ENCODE measurements around the gene FOXA1.

DNA sequence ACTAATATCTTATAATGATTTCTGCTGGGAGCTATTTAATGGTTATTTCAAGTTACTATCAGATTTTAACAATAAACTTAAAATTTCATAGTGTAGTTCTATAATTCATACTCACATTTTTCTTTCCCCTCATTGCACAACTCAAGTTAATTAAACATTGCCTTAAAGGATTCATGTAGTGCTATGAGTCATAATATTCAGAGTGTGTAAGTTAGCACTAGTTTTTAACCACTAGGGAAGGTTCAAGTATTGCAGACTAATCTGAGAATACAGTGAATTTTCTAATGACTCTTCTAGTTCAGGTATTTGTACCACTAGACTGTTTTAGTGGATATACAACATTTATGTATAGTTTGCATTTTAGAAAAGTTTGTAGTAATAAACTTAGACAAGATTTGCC lies 49.9 kb downstream of the FOXA1 start:
- TF ChIP-seq, protein P1, sequence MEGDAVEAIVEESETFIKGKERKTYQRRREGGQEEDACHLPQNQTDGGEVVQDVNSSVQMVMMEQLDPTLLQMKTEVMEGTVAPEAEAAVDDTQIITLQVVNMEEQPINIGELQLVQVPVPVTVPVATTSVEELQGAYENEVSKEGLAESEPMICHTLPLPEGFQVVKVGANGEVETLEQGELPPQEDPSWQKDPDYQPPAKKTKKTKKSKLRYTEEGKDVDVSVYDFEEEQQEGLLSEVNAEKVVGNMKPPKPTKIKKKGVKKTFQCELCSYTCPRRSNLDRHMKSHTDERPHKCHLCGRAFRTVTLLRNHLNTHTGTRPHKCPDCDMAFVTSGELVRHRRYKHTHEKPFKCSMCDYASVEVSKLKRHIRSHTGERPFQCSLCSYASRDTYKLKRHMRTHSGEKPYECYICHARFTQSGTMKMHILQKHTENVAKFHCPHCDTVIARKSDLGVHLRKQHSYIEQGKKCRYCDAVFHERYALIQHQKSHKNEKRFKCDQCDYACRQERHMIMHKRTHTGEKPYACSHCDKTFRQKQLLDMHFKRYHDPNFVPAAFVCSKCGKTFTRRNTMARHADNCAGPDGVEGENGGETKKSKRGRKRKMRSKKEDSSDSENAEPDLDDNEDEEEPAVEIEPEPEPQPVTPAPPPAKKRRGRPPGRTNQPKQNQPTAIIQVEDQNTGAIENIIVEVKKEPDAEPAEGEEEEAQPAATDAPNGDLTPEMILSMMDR (IDR thresholded peaks at IDR 0.05 in 4 of 5, conservative IDR thresholded peaks at IDR 0.05 in 1 of 5): no peak
- TF ChIP-seq POLR2A (IDR thresholded peaks at IDR 0.05): no peak

Measured in gastrocnemius medialis (tissue), 4 donors.